B cell (primary cell): ENCODE results near the gene FRMD4A. TPM values are rescaled to one million over a fixed set of nuclear protein-coding genes. Genes with fewer than 3 reads are reported as not detected.

Experiments used
- ATAC-seq: fragments of 200-7000 bp; cut with Tn5 transposase; one replicate; pipeline ENCODE4 v1.10.0; 2021; ENCODE audit warnings: low read depth, mild to moderate bottlenecking, moderate number of reproducible peaks, moderate library complexity
- CTCF ChIA-PET: fragments of 350-600 bp; sonication (Branson Sonifier 250); formaldehyde crosslinking; loops from one replicate; lab custom pipeline; 2021; ENCODE audit warnings: antibody characterized with exemption, inconsistent platforms; lab: Charles Lee
- POLR2A ChIA-PET: fragments of 350-600 bp; sonication (Branson Sonifier 250); formaldehyde crosslinking; loops from one replicate; lab custom pipeline; 2021; ENCODE audit warnings: antibody characterized with exemption; lab: Charles Lee
- DNase-seq: peaks from one replicate; pipeline ENCODE4 v3.0.0; 2013
- H2AFZ ChIP-seq: 2 replicates; pipeline ENCODE4 v1.6.1; 2012; ENCODE audit warnings: mild to moderate bottlenecking, low read depth, low read length; ENCODE audit not compliant: insufficient read depth, poor library complexity, severe bottlenecking
- H3K27ac ChIP-seq, 2 donors: 1 replicate in 1 of 2; 2 replicates in 1 of 2; pipeline ENCODE4 v1.5.1; 2012 to 2013; ENCODE audit warnings: low read length in 2 of 2, mild to moderate bottlenecking in 2 of 2, moderate library complexity in 1 of 2
- H3K27me3 ChIP-seq, 4 experiments: fragments of 200-600 bp in 1 of 4; sonication (generic) in 1 of 4; replicated peaks in 1 of 4; 1 replicate in 2 of 4; 2 replicates in 2 of 4; pipeline versions ENCODE4 v1.6.1 to v1.7.0; 2013 to 2016; ENCODE audit warnings: low read length in 3 of 4, mild to moderate bottlenecking in 2 of 4, mixed read lengths in 1 of 4, moderate library complexity in 1 of 4; ENCODE audit not compliant: insufficient read depth in 4 of 4, control insufficient read depth in 3 of 4; ENCODE audit errors: control extremely low read depth in 1 of 4
- H3K36me3 ChIP-seq, 2 experiments: replicated peaks in 1 of 2; 1 replicate in 1 of 2; 2 replicates in 1 of 2; pipeline versions ENCODE4 v1.6.1 to v1.7.1; 2013; ENCODE audit warnings: low read length in 1 of 2; ENCODE audit not compliant: insufficient read depth in 2 of 2, control insufficient read depth in 1 of 2; ENCODE audit errors: control extremely low read depth in 1 of 2, extremely low read depth in 1 of 2
- H3K4me1 ChIP-seq, 2 donors: fragments of 200-600 bp in 1 of 2; sonication (generic) in 1 of 2; 1 replicate in 1 of 2; 2 replicates in 1 of 2; pipeline versions ENCODE4 v1.5.1 to v1.6.1; 2013 to 2017; ENCODE audit warnings: low read length in 2 of 2; ENCODE audit not compliant: control insufficient read depth in 2 of 2, insufficient read depth in 2 of 2
- H3K4me2 ChIP-seq: replicated peaks from 2 replicates; pipeline ENCODE3; 2012; ENCODE audit warnings: mild to moderate bottlenecking, low read depth, low read length; ENCODE audit not compliant: poor library complexity, severe bottlenecking
- H3K4me3 ChIP-seq, 5 experiments: fragments of 200-600 bp in 1 of 5; sonication (generic) in 1 of 5; 1 replicate in 3 of 5; 2 replicates in 2 of 5; pipeline versions ENCODE4 v1.5.1 to v1.7.0; 2011 to 2016; ENCODE audit warnings: low read length in 4 of 5, mild to moderate bottlenecking in 4 of 5, low read depth in 2 of 5, control low read depth in 1 of 5, moderate library complexity in 1 of 5; ENCODE audit not compliant: insufficient read depth in 1 of 5; ENCODE audit errors: control extremely low read depth in 1 of 5, extremely low read depth in 1 of 5
- H3K79me2 ChIP-seq: fragments of 200-600 bp; sonication (generic); one replicate; pipeline ENCODE4 v1.6.0; 2016; ENCODE audit warnings: low read length; ENCODE audit not compliant: control insufficient read depth, insufficient read depth
- H3K9ac ChIP-seq: fragments of 200-600 bp; sonication (generic); 2 replicates; pipeline ENCODE4 v1.6.1; 2017; ENCODE audit warnings: mild to moderate bottlenecking, low read length, moderate library complexity
- H3K9me3 ChIP-seq, 3 donors: one replicate each; pipeline versions ENCODE4 v1.6.1 to v1.7.1; 2013; ENCODE audit warnings: low read length in 2 of 3; ENCODE audit not compliant: control insufficient read depth in 2 of 3, insufficient read depth in 1 of 3; ENCODE audit errors: control extremely low read depth in 1 of 3
- H4K20me1 ChIP-seq: 2 replicates; pipeline ENCODE4 v1.6.0; 2012; ENCODE audit warnings: mild to moderate bottlenecking, low read length; ENCODE audit not compliant: insufficient read depth, control insufficient read depth, poor library complexity, severe bottlenecking
- H3K27ac Mint-ChIP-seq: one replicate; pipeline ENCODE4 v1.8.0; 2021; ENCODE audit warnings: mixed read lengths
- H3K27me3 Mint-ChIP-seq: one replicate; pipeline ENCODE4 v1.8.0; 2021; ENCODE audit warnings: mixed read lengths
- H3K4me1 Mint-ChIP-seq: one replicate; pipeline ENCODE4 v1.8.0; 2021; ENCODE audit warnings: mixed read lengths
- H3K4me3 Mint-ChIP-seq: one replicate; pipeline ENCODE4 v1.8.0; 2021; ENCODE audit warnings: mixed read lengths
- H3K9me3 Mint-ChIP-seq: one replicate; pipeline ENCODE4 v1.8.0; 2022; ENCODE audit warnings: mixed read lengths; ENCODE audit not compliant: insufficient read depth
- CTCF ChIP-seq: fragments of 200-600 bp; IDR thresholded peaks from one replicate; pipeline ENCODE4 v1.8.0; 2022; ENCODE audit warnings: antibody characterized with exemption, mild to moderate bottlenecking
- EZH2 ChIP-seq: IDR thresholded peaks from 2 replicates; pipeline ENCODE4 v1.6.1; 2012; ENCODE audit warnings: borderline replicate concordance, low read depth, mild to moderate bottlenecking, moderate library complexity, low read length; ENCODE audit not compliant: insufficient read depth, poor library complexity, severe bottlenecking
- WGBS: methylation state at CpG from one replicate; pipeline ENCODE4 v1.1.5; 2013; ENCODE audit warnings: missing lambda C conversion rate; ENCODE audit not compliant: insufficient coverage; 5-methylcytosine and 5-hydroxymethylcytosine counted together
- intact Hi-C: fragments of 100-400 bp; cut with micrococcal nuclease; formaldehyde crosslinking; loops from one replicate; pipeline ENCODE4 v1.10.0; 2022
- polyA plus RNA-seq: library from polyadenylated mRNA; depleted of rRNA; stranded (reverse); fragments of >200 nt; gene quantifications from 2 replicates; pipeline ENCODE4 v1.2.3, GENCODE V29; 2012
- total RNA-seq, 2 donors: library from RNA; stranded (reverse); fragments of 120-200 nt in 1 of 2; gene quantifications; 1 replicate in 1 of 2; 2 replicates in 1 of 2; pipeline versions ENCODE4 v1.2.3 to v1.2.4, GENCODE V29; 2013 to 2022

Gene FRMD4A
- total and polyA plus RNA-seq, 2 donors (not counting 1 experiment from before 2014, with no cell fraction given), result 0.76 to 3.4 TPM

GRCh38 chr10:13681960-13682359 is 648.8 kb downstream of the FRMD4A start:
- ChIA-PET POLR2A (no interaction called here), CTCF (no interaction called here)
- Mint-ChIP-seq H3K27ac (no peak overlapping the region), H3K9me3 (no peaks in the 10 kb centered on the region), H3K27me3 (peaks cover 15% of the 10 kb centered on the region), H3K4me1 (no peaks in the 10 kb centered on the region), H3K4me3 (no peak overlapping the region)
- H3K9me3 ChIP-seq, result no peaks in the 10 kb centered on the region
- no peaks in the 10 kb centered on the region for H3K79me2 ChIP-seq
- no peak overlapping the region for H2AFZ ChIP-seq
- no peak for ATAC-seq
- H3K9ac ChIP-seq, result no peak overlapping the region
- H3K4me2 ChIP-seq, result no peak overlapping the region
- TF ChIP-seq CTCF (no peak), EZH2 (no peak)
- 80% methylated on average over 1 of the region's 7 CpGs for WGBS
- H3K4me3 ChIP-seq, result no peak overlapping the region
- intact Hi-C loops, result no loop called here
- H3K4me1 ChIP-seq, result no peaks in the 10 kb centered on the region
- H3K27ac ChIP-seq, result no peak overlapping the region
- DNase-seq, result no peak
- H3K27me3 ChIP-seq, result peaks cover 0 to 5% (median 1%) of the 10 kb centered on the region in 4 experiments
- H3K36me3 ChIP-seq, result no peaks in the 10 kb centered on the region
- no peaks in the 10 kb centered on the region for H4K20me1 ChIP-seq

GRCh38 chr10:13681528-13681927 is 649.2 kb downstream of the FRMD4A start:
- Histone ChIP-seq H3K4me3 (no peak overlapping the region), H3K27me3 (peaks cover 0 to 7% (median 1%) of the 10 kb centered on the region in 4 experiments), H3K4me1 (no peaks in the 10 kb centered on the region), H3K36me3 (no peaks in the 10 kb centered on the region), H3K9me3 (no peaks in the 10 kb centered on the region), H3K27ac (no peak overlapping the region), H2AFZ (no peak overlapping the region), H3K79me2 (no peaks in the 10 kb centered on the region), H3K9ac (no peak overlapping the region), H4K20me1 (no peaks in the 10 kb centered on the region), H3K4me2 (no peak overlapping the region)
- H3K27ac Mint-ChIP-seq, result no peak overlapping the region
- H3K9me3 Mint-ChIP-seq, result no peaks in the 10 kb centered on the region
- H3K4me1 Mint-ChIP-seq, result no peaks in the 10 kb centered on the region
- no CpG with 5 or more reads among the region's 4 CpGs for WGBS
- H3K4me3 Mint-ChIP-seq, result no peak overlapping the region
- peaks cover 19% of the 10 kb centered on the region for H3K27me3 Mint-ChIP-seq
- intact Hi-C loops, result no loop called here
- ATAC-seq (no peak), DNase-seq (no peak)
- TF ChIP-seq EZH2 (no peak), CTCF (no peak)
- ChIA-PET POLR2A (no interaction called here), CTCF (no interaction called here)
